H9 (cell line): ENCODE measurements around the gene DDX51. TPM values are rescaled to one million over a fixed set of nuclear protein-coding genes. Genes with fewer than 3 reads are reported as not detected.

Experiments
- DNase-seq: peaks from one replicate; pipeline ENCODE4 v3.0.0-alpha.2; 2017
- H2AFZ ChIP-seq: one replicate; pipeline ENCODE4 v1.6.1; 2013; ENCODE audit warnings: mild to moderate bottlenecking, low read length, control low read depth, moderate library complexity
- H2AK5ac ChIP-seq: 2 replicates; pipeline ENCODE4 v1.6.1; 2013; ENCODE audit warnings: low read length, control low read depth, mixed read lengths; ENCODE audit not compliant: insufficient read length
- H2BK120ac ChIP-seq: one replicate; pipeline ENCODE4 v1.6.1; 2013; ENCODE audit warnings: low read depth, mild to moderate bottlenecking, low read length, control low read depth, inconsistent platforms; ENCODE audit not compliant: poor library complexity, severe bottlenecking
- H2BK12ac ChIP-seq: 2 replicates; pipeline ENCODE4 v1.6.1; 2013; ENCODE audit warnings: low read length, control low read depth, mixed read lengths, low read depth; ENCODE audit not compliant: insufficient read length
- H2BK15ac ChIP-seq: 2 replicates; pipeline ENCODE4 v1.6.1; 2013; ENCODE audit warnings: low read depth, low read length, control low read depth
- H2BK20ac ChIP-seq: one replicate; pipeline ENCODE4 v1.6.1; 2013; ENCODE audit warnings: low read depth, mild to moderate bottlenecking, low read length, control low read depth, inconsistent platforms; ENCODE audit not compliant: poor library complexity, severe bottlenecking
- H2BK5ac ChIP-seq: 2 replicates; pipeline ENCODE4 v1.6.1; 2013; ENCODE audit warnings: low read length, control low read depth, mixed read lengths; ENCODE audit not compliant: insufficient read length
- H3K14ac ChIP-seq: 2 replicates; pipeline ENCODE4 v1.6.1; 2013; ENCODE audit warnings: low read length, control low read depth; ENCODE audit not compliant: insufficient read depth
- H3K18ac ChIP-seq: 2 replicates; pipeline ENCODE4 v1.6.1; 2013; ENCODE audit warnings: low read depth, mild to moderate bottlenecking, mixed read lengths, low read length, control low read depth; ENCODE audit not compliant: insufficient read length
- H3K23ac ChIP-seq: 2 replicates; pipeline ENCODE4 v1.6.1; 2013; ENCODE audit warnings: low read length, control low read depth, mixed read lengths, low read depth; ENCODE audit not compliant: insufficient read length
- H3K23me2 ChIP-seq: 2 replicates; pipeline ENCODE4 v1.6.1; 2013; ENCODE audit warnings: low read depth, mild to moderate bottlenecking, mixed read lengths, low read length, control low read depth; ENCODE audit not compliant: insufficient read length, poor library complexity, severe bottlenecking
- H3K27ac ChIP-seq: 2 replicates; pipeline ENCODE4 v1.5.1; 2013; ENCODE audit warnings: low read length, control low read depth, mixed read lengths, low read depth; ENCODE audit not compliant: insufficient read length
- H3K27me3 ChIP-seq: 2 replicates; pipeline ENCODE4 v1.6.1; 2013; ENCODE audit warnings: low read length, control low read depth, inconsistent platforms; ENCODE audit not compliant: insufficient read depth
- H3K4ac ChIP-seq: 2 replicates; pipeline ENCODE4 v1.6.1; 2013; ENCODE audit warnings: low read depth, mild to moderate bottlenecking, control low read depth, inconsistent platforms, low read length, moderate library complexity
- H3K4me1 ChIP-seq: 2 replicates; pipeline ENCODE4 v1.6.1; 2013; ENCODE audit warnings: low read length, control low read depth, inconsistent platforms; ENCODE audit not compliant: insufficient read depth
- H3K4me2 ChIP-seq: 2 replicates; pipeline ENCODE4 v1.6.1; 2013; ENCODE audit warnings: low read length, control low read depth, mixed read lengths; ENCODE audit not compliant: insufficient read length, insufficient read depth
- H3K56ac ChIP-seq: 2 replicates; pipeline ENCODE4 v1.6.1; 2013; ENCODE audit warnings: low read depth, mild to moderate bottlenecking, mixed read lengths, low read length, control low read depth; ENCODE audit not compliant: insufficient read length
- H3K79me1 ChIP-seq: 2 replicates; pipeline ENCODE4 v1.6.1; 2013; ENCODE audit warnings: low read depth, mild to moderate bottlenecking, moderate library complexity, low read length, control low read depth, inconsistent platforms; ENCODE audit not compliant: insufficient read depth, poor library complexity, severe bottlenecking
- H3K79me2 ChIP-seq: 2 replicates; pipeline ENCODE4 v1.6.1; 2013; ENCODE audit warnings: low read length, control low read depth, inconsistent platforms; ENCODE audit not compliant: insufficient read depth
- H3K9ac ChIP-seq: 2 replicates; pipeline ENCODE4 v1.6.1; 2013; ENCODE audit warnings: low read length, control low read depth, mixed read lengths; ENCODE audit not compliant: insufficient read length; ENCODE audit errors: extremely low read depth
- H3K9me3 ChIP-seq: one replicate; pipeline ENCODE4 v1.6.1; 2013; ENCODE audit warnings: low read depth, low read length, inconsistent platforms; ENCODE audit not compliant: control insufficient read depth
- H3T11ph ChIP-seq: one replicate; pipeline ENCODE4 v1.6.1; 2013; ENCODE audit warnings: mild to moderate bottlenecking, low read length, control low read depth, inconsistent platforms
- H4K20me1 ChIP-seq: one replicate; pipeline ENCODE4 v1.6.1; 2013; ENCODE audit not compliant: control insufficient read depth, insufficient read length, insufficient read depth
- H4K5ac ChIP-seq: 2 replicates; pipeline ENCODE4 v1.6.1; 2013; ENCODE audit warnings: low read depth, mild to moderate bottlenecking, mixed read lengths, low read length, control low read depth; ENCODE audit not compliant: insufficient read length
- H4K8ac ChIP-seq: replicated peaks from 2 replicates; pipeline ENCODE4 v1.6.1; 2013; ENCODE audit warnings: low read length, control low read depth, mixed read lengths, low read depth; ENCODE audit not compliant: insufficient read length
- H4K91ac ChIP-seq: 2 replicates; pipeline ENCODE4 v1.6.1; 2013; ENCODE audit warnings: low read depth, mild to moderate bottlenecking, moderate library complexity, mixed read lengths, low read length, control low read depth; ENCODE audit not compliant: insufficient read length
- H3K27ac Mint-ChIP-seq, 3 experiments: 2 replicates in 2 of 3; 3 replicates in 1 of 3; pipeline ENCODE4 v1.8.0; 2020 to 2021; ENCODE audit warnings: mixed read lengths in 3 of 3, mild to moderate bottlenecking in 1 of 3, moderate library complexity in 1 of 3
- H3K27me3 Mint-ChIP-seq: 2 replicates; pipeline ENCODE4 v1.8.0; 2021; ENCODE audit warnings: low read depth, mild to moderate bottlenecking, moderate library complexity, mixed read lengths
- H3K36me3 Mint-ChIP-seq, 3 experiments: 2 replicates in 2 of 3; 3 replicates in 1 of 3; pipeline ENCODE4 v1.8.0; 2020 to 2021; ENCODE audit warnings: low read depth in 3 of 3, mixed read lengths in 3 of 3; ENCODE audit not compliant: insufficient read depth in 1 of 3
- H3K4me1 Mint-ChIP-seq, 2 experiments: 2 replicates each; pipeline ENCODE4 v1.8.0; 2020; ENCODE audit warnings: mixed read lengths in 2 of 2
- H3K4me3 Mint-ChIP-seq, 2 experiments: 2 replicates in 1 of 2; 3 replicates in 1 of 2; pipeline ENCODE4 v1.8.0; 2020 to 2021; ENCODE audit warnings: mild to moderate bottlenecking in 2 of 2, mixed read lengths in 2 of 2, moderate library complexity in 1 of 2
- H3K9me3 Mint-ChIP-seq, 2 experiments: 2 replicates in 1 of 2; 3 replicates in 1 of 2; pipeline ENCODE4 v1.8.0; 2020; ENCODE audit warnings: mild to moderate bottlenecking in 2 of 2, mixed read lengths in 2 of 2, moderate library complexity in 1 of 2
- CTCF ChIP-seq: fragments of 200-600 bp; sonication (generic); conservative IDR thresholded peaks from 3 replicates; pipeline ENCODE4 v1.8.0; 2021; ENCODE audit warnings: antibody characterized with exemption, mild to moderate bottlenecking
- WGBS: extraction: QIAGEN DNeasy Blood & Tissue Kit; methylation state at CpG from one replicate; pipeline ENCODE4 v1.1.7; 2013; ENCODE audit warnings: missing lambda C conversion rate, low lambda C conversion rate, mixed read lengths; ENCODE audit not compliant: insufficient read length; ENCODE audit errors: extremely low coverage; 5-methylcytosine and 5-hydroxymethylcytosine counted together
- total RNA-seq: library from RNA; stranded (reverse); gene quantifications from 2 replicates; pipeline ENCODE4 v1.2.1, GENCODE V29; 2021

Gene DDX51
- total RNA-seq, 1 experiment from 2014 or later, result 37.9 TPM

- H3K18ac ChIP-seq, result no peak overlapping the region
Measured at GRCh38 chr12:132124766-132125425, 19.2 kb downstream of the DDX51 start.

More at GRCh38 chr12:132124766-132125425, 19.2 kb downstream of the DDX51 start:
- Histone ChIP-seq H4K20me1 (no peaks in the 10 kb centered on the region), H3K23me2 (no peaks in the 10 kb centered on the region), H3K27ac (no peak overlapping the region), H4K91ac (no peak overlapping the region), H2AFZ (no peak overlapping the region), H3K79me2 (no peaks in the 10 kb centered on the region), H3T11ph (no peak overlapping the region), H3K9me3 (peaks cover 21% of the 10 kb centered on the region), H3K14ac (no peak overlapping the region), H3K4me1 (no peaks in the 10 kb centered on the region), H4K8ac (no peak overlapping the region), H3K4me2 (no peak overlapping the region), H3K56ac (no peak overlapping the region), H2BK120ac (no peak overlapping the region), H3K4ac (no peak overlapping the region), H4K5ac (no peak overlapping the region), H2BK20ac (no peak overlapping the region), H3K27me3 (no peaks in the 10 kb centered on the region), H3K23ac (no peak overlapping the region), H2AK5ac (no peak overlapping the region), H2BK15ac (no peak overlapping the region), H3K79me1 (no peaks in the 10 kb centered on the region), H3K9ac (no peak overlapping the region), H2BK12ac (no peak overlapping the region), H2BK5ac (no peak overlapping the region)
- DNase-seq, result no peak
- Mint-ChIP-seq H3K9me3 (peaks cover 25 to 32% of the 10 kb centered on the region in 2 experiments), H3K36me3 (peaks cover 58 to 77% (median 67%) of the 10 kb centered on the region in 3 experiments), H3K27me3 (peaks cover 11% of the 10 kb centered on the region), H3K4me1 (no peaks in the 10 kb centered on the region), H3K27ac (no peak overlapping the region; a peak in 1 of 7 replicates), H3K4me3 (no peak overlapping the region)
- no peak for TF ChIP-seq CTCF
- WGBS, result no CpG with 5 or more reads among the region's 19 CpGs
